SJSA1 (cell line): Measurements from ENCODE around the gene SMYD3. TPM values are rescaled to one million over a fixed set of nuclear protein-coding genes. Genes with fewer than 3 reads are reported as not detected.

Source experiments
- DNase-seq, 2 experiments: peaks; one replicate each; pipeline ENCODE4 v3.0.0-alpha.2; 2015 to 2020; ENCODE audit warnings: low spot score in 2 of 2, low read depth in 1 of 2
- H3K27ac ChIP-seq: fragments of 250-450 bp; sonication (Bioruptor Pico); 2 replicates; pipeline ENCODE4 v1.5.1; 2020; ENCODE audit warnings: mild to moderate bottlenecking, moderate library complexity
- H3K27me3 ChIP-seq: fragments of 250-450 bp; sonication (Bioruptor Pico); replicated peaks from 2 replicates; pipeline ENCODE4 v1.5.1; 2020; ENCODE audit warnings: mild to moderate bottlenecking, moderate library complexity
- H3K36me3 ChIP-seq: fragments of 250-450 bp; sonication (Bioruptor Pico); 2 replicates; pipeline ENCODE4 v1.5.1; 2020; ENCODE audit warnings: mild to moderate bottlenecking
- H3K4me1 ChIP-seq: fragments of 250-450 bp; sonication (Bioruptor Pico); replicated peaks from 2 replicates; pipeline ENCODE4 v1.6.1; 2021; ENCODE audit warnings: mild to moderate bottlenecking
- H3K4me3 ChIP-seq: fragments of 250-450 bp; sonication (Bioruptor Pico); 2 replicates; pipeline ENCODE4 v1.5.1; 2020; ENCODE audit warnings: mild to moderate bottlenecking
- H3K9me3 ChIP-seq: fragments of 250-450 bp; sonication (Bioruptor Pico); replicated peaks from 2 replicates; pipeline ENCODE4 v1.5.1; 2020; ENCODE audit warnings: mild to moderate bottlenecking
- total RNA-seq: library from RNA; depleted of rRNA; stranded (reverse); fragments of >200 nt; shearing (Covaris generic); gene quantifications from 2 replicates; pipeline ENCODE4 v1.2.3, GENCODE V29; 2014; rRNA removed

The SMYD3 gene
- total RNA-seq, 1 experiment from 2014 or later: 38.5 TPM

- peak in 1 of 2 experiments; percentile 14 for DNase-seq
- Histone ChIP-seq H3K27me3 (no peaks in the 10 kb centered on the region), H3K27ac (no peak overlapping the region), H3K4me1 (0 out of 2 replicates have a peak, but pooled peaks cover 8% of the 10 kb centered on the region), H3K4me3 (no peak overlapping the region), H3K9me3 (no peaks in the 10 kb centered on the region; the same call in 1 of the 2 replicates), H3K36me3 (no peaks in the 10 kb centered on the region)
These were observed 802.3 kb downstream of the SMYD3 start for GRCh38 chr1:245704765-245705164.

GRCh38 chr1:245704341-245704740 is 802.7 kb downstream of the SMYD3 start:
- H3K36me3 ChIP-seq: no peaks in the 10 kb centered on the region
- H3K9me3 ChIP-seq: no peaks in the 10 kb centered on the region; the same call in 1 of the 2 replicates
- no peaks in the 10 kb centered on the region for H3K27me3 ChIP-seq
- no peak overlapping the region for H3K27ac ChIP-seq
- no peak for DNase-seq
- H3K4me1 ChIP-seq: 0 out of 2 replicates have a peak, but pooled peaks cover 8% of the 10 kb centered on the region
- H3K4me3 ChIP-seq: no peak overlapping the region

- Histone ChIP-seq H3K36me3 (no peaks in the 10 kb centered on the region), H3K4me1 (0 out of 2 replicates have a peak, but pooled peaks cover 8% of the 10 kb centered on the region), H3K9me3 (no peaks in the 10 kb centered on the region; the same call in 1 of the 2 replicates), H3K27ac (no peak overlapping the region), H3K27me3 (no peaks in the 10 kb centered on the region), H3K4me3 (no peak overlapping the region)
- DNase-seq: no peak
These were observed 804.7 kb downstream of the SMYD3 start for GRCh38 chr1:245702346-245702745.

DNA sequence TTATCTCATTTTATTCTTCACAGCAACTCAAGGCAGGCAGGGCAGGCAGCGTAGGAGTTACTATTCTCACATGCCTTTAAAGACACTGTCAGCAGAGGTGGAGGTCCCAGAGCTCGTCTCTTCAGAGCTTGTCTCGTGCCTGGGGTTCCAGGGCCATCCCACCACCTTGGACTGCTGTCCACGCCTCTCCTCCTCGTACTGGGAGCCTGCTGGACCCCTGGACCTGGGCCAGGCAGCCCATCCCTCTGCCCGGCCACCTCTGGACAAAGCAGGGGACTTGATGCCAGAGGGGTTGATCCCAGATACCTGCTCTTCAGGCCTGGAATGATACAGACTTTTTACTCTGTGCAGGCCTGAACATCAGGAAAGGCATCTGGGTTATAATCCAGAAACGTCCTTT is 805.4 kb downstream of the SMYD3 start:
- Histone ChIP-seq H3K27ac (no peak overlapping the region), H3K4me1 (0 out of 2 replicates have a peak, but pooled peaks cover 8% of the 10 kb centered on the region), H3K9me3 (no peaks in the 10 kb centered on the region; the same call in 1 of the 2 replicates), H3K27me3 (no peaks in the 10 kb centered on the region), H3K4me3 (no peak overlapping the region), H3K36me3 (no peaks in the 10 kb centered on the region)
- no peak for DNase-seq

DNA sequence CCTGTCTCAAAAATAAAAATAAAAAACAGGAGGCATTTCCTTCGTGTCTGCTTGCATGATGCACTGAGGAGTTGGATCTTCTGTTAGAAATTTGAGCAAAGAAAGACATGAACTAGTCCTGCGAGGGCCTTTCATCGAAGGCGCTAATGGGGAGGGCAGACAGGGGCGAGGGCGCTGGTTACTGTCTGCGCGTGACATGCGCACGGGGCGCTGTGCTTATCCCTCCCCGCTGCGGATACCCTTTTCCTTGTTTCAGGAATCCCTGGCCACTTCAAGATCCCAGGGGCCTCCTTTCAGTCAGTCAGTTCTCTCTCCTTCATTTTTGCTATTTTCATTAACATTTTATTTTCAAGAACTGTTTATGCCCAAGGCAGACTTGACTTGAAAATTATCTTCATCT is 806.4 kb downstream of the SMYD3 start:
- Histone ChIP-seq H3K4me3 (no peak overlapping the region), H3K9me3 (no peaks in the 10 kb centered on the region; the same call in 1 of the 2 replicates), H3K27me3 (no peaks in the 10 kb centered on the region), H3K4me1 (0 out of 2 replicates have a peak, but pooled peaks cover 8% of the 10 kb centered on the region), H3K36me3 (no peaks in the 10 kb centered on the region), H3K27ac (no peak overlapping the region)
- DNase-seq: no peak

Other genes with a start within 250 kb of the SMYD3 start
- gene TFB2M, start 59.0 kb upstream of the SMYD3 start, total RNA-seq: 21.1 and 31.6 TPM in 2 replicates
- 19.0 and 21.1 TPM in 2 replicates for gene CNST, start 59.2 kb upstream of the SMYD3 start, total RNA-seq
- gene SCCPDH, start 217.1 kb upstream of the SMYD3 start, total RNA-seq: 45.5 and 53.5 TPM in 2 replicates